Measurements from ENCODE around the gene PHLPP2.

PHLPP2 gene

GRCh38 chr16:71670537-71670936 is 54.0 kb downstream of the PHLPP2 start:
- no peak for TF ChIP-seq EZH2 (IDR thresholded peaks at IDR 0.05; ENCODE audit: borderline replicate concordance, low read depth, low read length, severe bottlenecking)
- TF ChIP-seq CTCF (IDR thresholded peaks at IDR 0.05; ENCODE audit: borderline replicate concordance, extremely low read depth, low read length, poor library complexity, severe bottlenecking), result no peak

GRCh38 chr16:71669926-71670536 is 54.5 kb downstream of the PHLPP2 start:
- H3K36me3 ChIP-seq (ENCODE audit: insufficient read depth, low read length), result peaks cover 43% of the 10 kb centered on the region; the same call in 1 of the 2 replicates
- H3K79me2 ChIP-seq (ENCODE audit: insufficient read depth, low read length), result no peaks in the 10 kb centered on the region
- H3K4me3 ChIP-seq (ENCODE audit: low read depth in 1 of 2, low read length in 2 of 2), result no peak overlapping the region
- H3K27me3 ChIP-seq (ENCODE audit: insufficient read depth, low read length, poor library complexity), result no peaks in the 10 kb centered on the region
- H3K4me2 ChIP-seq (ENCODE audit: insufficient read depth, low read length), result no peak overlapping the region
- H2AFZ ChIP-seq (ENCODE audit: low read depth, low read length), result no peak overlapping the region
- H4K20me1 ChIP-seq (ENCODE audit: insufficient read depth, low read length), result no peaks in the 10 kb centered on the region
- ATAC-seq (ENCODE audit: insufficient read depth, low read depth), result no peak
- no peak for TF ChIP-seq EZH2 (IDR thresholded peaks at IDR 0.05; ENCODE audit: borderline replicate concordance, low read depth, low read length, severe bottlenecking)
- no peak for TF ChIP-seq CTCF (IDR thresholded peaks at IDR 0.05; ENCODE audit: borderline replicate concordance, extremely low read depth, low read length, poor library complexity, severe bottlenecking)
- no peak overlapping the region for H3K27ac ChIP-seq (ENCODE audit: low read length)
- no peak overlapping the region for H3K9ac ChIP-seq (ENCODE audit: low read depth, low read length)
- no peak for DNase-seq
- no peaks in the 10 kb centered on the region for H3K9me3 ChIP-seq (ENCODE audit: insufficient read depth, low read length, severe bottlenecking)
- no peaks in the 10 kb centered on the region for H3K4me1 ChIP-seq (ENCODE audit: insufficient read depth, low read length)

More at GRCh38 chr16:71670537-71670936, 54.0 kb downstream of the PHLPP2 start:
- H3K36me3 ChIP-seq (ENCODE audit: insufficient read depth, low read length), result peaks cover 47% of the 10 kb centered on the region; the same call in 1 of the 2 replicates
- no peaks in the 10 kb centered on the region for H4K20me1 ChIP-seq (ENCODE audit: insufficient read depth, low read length)
- no peak overlapping the region for H2AFZ ChIP-seq (ENCODE audit: low read depth, low read length)
- no peaks in the 10 kb centered on the region for H3K4me1 ChIP-seq (ENCODE audit: insufficient read depth, low read length)
- no peaks in the 10 kb centered on the region for H3K27me3 ChIP-seq (ENCODE audit: insufficient read depth, low read length, poor library complexity)
- H3K9me3 ChIP-seq (ENCODE audit: insufficient read depth, low read length, severe bottlenecking), result no peaks in the 10 kb centered on the region
- no peaks in the 10 kb centered on the region for H3K79me2 ChIP-seq (ENCODE audit: insufficient read depth, low read length)
- ATAC-seq (ENCODE audit: insufficient read depth, low read depth) (no peak), DNase-seq (no peak)
- no peak overlapping the region for H3K9ac ChIP-seq (ENCODE audit: low read depth, low read length)
- no peak overlapping the region for H3K27ac ChIP-seq (ENCODE audit: low read length)
- no peak overlapping the region for H3K4me2 ChIP-seq (ENCODE audit: insufficient read depth, low read length)
- no peak overlapping the region for H3K4me3 ChIP-seq (ENCODE audit: low read depth in 1 of 2, low read length in 2 of 2)

- H3K9me3 ChIP-seq (ENCODE audit: insufficient read depth, low read length, severe bottlenecking), result no peaks in the 10 kb centered on the region
- H2AFZ ChIP-seq (ENCODE audit: low read depth, low read length), result no peak overlapping the region
- no peak for ATAC-seq (ENCODE audit: insufficient read depth, low read depth)
- H3K4me3 ChIP-seq (ENCODE audit: low read depth in 1 of 2, low read length in 2 of 2), result no peak overlapping the region
- no peaks in the 10 kb centered on the region for H4K20me1 ChIP-seq (ENCODE audit: insufficient read depth, low read length)
- H3K27ac ChIP-seq (ENCODE audit: low read length), result no peak overlapping the region
- DNase-seq, result no peak
- peaks cover 45% of the 10 kb centered on the region; the same call in 1 of the 2 replicates for H3K36me3 ChIP-seq (ENCODE audit: insufficient read depth, low read length)
- no peaks in the 10 kb centered on the region for H3K27me3 ChIP-seq (ENCODE audit: insufficient read depth, low read length, poor library complexity)
- no peaks in the 10 kb centered on the region for H3K4me1 ChIP-seq (ENCODE audit: insufficient read depth, low read length)
- no peak overlapping the region for H3K9ac ChIP-seq (ENCODE audit: low read depth, low read length)
- no peak overlapping the region for H3K4me2 ChIP-seq (ENCODE audit: insufficient read depth, low read length)
- TF ChIP-seq CTCF (IDR thresholded peaks at IDR 0.05; ENCODE audit: borderline replicate concordance, extremely low read depth, low read length, poor library complexity, severe bottlenecking), result no peak
- no peak for TF ChIP-seq EZH2 (IDR thresholded peaks at IDR 0.05; ENCODE audit: borderline replicate concordance, low read depth, low read length, severe bottlenecking)
- H3K79me2 ChIP-seq (ENCODE audit: insufficient read depth, low read length), result no peaks in the 10 kb centered on the region
Measured at GRCh38 chr16:71666928-71667707, 57.4 kb downstream of the PHLPP2 start.

Measured in DND-41 (cell line).